HG03469 (cell line): Measurements from ENCODE around the gene PIGZ.

Experiments
- ATAC-seq: cut with Tn5 transposase; IDR thresholded peaks from one replicate; pipeline ENCODE4 v1.9.1; 2021; ENCODE audit warnings: mild to moderate bottlenecking, moderate library complexity, moderate number of reproducible peaks; ENCODE audit not compliant: unreplicated experiment

The PIGZ gene

DNA sequence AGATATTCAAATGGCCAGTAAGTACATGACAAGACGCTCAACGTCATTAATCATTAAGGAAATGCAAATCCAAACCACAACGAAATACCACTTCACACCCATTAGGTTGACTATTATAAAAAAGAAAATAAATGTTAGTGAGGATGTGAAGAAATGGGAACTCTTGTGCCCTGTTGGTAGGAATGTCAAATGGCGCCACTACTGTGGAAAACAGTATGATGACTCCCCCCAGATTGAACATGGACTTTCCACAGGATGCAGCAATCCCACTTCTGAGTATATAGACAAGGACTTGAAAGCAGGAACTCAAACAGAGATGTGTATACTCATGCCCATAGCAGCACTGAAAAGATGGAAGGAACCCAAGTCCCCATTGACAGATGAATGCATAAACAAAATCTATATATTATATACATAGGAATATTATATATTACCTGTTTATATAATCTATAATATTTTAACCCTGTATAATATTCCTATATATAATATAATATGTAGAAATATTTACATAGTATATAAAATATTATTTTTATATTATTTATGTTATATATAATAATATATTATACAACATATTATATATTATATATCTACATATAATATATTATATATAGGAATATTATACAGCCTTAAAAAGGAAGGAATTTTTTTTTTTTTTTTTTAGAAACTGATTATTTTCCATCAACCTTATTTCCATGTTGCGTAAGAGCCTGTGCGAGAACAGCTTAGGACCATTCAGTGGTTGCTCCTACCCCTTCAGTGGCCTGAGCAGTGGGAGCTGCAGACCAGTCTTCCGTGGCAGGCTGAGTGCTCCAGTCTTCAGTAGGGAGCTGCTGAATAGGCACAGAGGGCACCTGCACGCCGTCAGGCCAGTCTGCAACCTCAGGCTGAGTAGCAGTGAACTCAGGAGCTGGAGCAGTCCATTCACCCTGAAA, 17.6 kb upstream of the PIGZ start:
- ATAC-seq: no peak

DNA sequence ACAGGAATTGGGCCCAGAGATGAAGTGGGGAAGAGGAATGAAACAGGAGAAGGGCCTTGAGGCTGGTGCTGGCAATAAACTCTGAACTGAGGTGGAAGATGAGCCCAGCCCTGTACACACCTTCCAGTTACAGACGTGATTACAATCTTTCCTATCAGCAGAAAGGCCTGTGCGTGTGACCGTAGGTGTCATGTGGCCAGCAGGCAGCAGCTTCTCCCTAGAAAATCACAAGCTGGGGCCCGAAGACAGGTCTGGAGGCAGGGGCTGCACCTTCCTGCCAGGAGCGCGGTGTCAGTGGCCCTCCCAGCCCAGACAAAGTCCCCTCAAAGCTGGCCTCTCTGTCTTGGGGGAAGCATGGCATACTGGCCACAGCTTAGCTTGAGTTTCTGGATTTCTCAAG, 16.7 kb upstream of the PIGZ start:
- no peak for ATAC-seq

DNA sequence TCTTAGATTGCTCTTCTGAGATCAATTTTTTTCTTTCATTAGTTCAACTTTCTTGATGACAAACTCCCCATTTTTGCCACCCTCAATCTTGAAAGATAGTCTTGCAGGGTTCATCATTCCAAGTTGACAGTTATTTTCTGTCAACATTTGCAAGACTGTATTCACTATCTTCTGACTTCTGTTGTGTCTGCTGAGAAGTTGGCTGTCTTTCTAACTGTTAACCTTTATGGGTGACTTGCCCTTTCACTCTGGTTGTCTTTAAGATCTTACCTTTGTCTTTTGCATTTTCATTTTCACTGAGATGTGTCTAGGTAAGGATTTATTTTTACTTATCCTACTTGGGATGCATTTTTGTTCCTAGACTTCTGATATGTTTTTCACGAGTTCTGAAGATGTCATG, 14.6 kb upstream of the PIGZ start:
- no peak for ATAC-seq

DNA sequence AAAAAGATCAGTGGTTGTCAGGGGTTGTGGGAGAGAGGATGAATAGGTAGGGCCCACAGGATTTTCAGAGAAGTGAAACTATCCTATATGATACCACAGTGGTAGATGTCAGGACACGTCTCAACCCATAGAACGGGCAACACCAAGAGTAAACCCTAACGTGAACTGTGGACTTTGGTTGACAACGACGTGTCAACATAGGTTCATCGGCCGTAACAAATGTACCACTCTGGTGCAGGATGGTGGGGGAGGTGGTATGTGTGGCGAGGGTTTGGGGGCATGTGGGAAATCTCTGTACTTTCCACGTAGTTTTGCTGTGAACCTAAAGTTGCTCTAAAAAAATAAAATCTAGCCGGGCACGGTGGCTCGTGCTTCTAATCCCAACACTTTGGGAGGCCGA, 13.0 kb upstream of the PIGZ start:
- no peak for ATAC-seq

DNA sequence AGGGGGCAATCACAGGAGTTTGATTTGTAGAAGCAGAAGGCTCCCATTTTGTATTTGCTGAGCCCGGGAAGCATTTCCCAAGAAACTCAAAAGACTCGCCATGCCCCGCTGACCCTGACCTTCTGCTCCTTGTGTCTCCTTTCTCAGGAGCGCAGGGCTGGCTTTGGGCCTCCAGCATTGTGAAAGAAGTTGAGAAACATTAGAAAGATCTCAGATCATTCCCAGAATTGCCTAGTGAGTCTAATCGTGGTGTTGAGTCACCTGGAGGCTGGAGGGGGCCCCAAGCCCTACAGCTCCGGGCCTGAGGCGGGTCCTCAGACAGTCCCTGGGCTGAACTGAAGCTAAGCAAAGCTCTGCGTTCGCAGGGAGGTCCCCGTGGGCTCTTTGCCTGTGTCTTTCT, 10.9 kb upstream of the PIGZ start:
- ATAC-seq: no peak

DNA sequence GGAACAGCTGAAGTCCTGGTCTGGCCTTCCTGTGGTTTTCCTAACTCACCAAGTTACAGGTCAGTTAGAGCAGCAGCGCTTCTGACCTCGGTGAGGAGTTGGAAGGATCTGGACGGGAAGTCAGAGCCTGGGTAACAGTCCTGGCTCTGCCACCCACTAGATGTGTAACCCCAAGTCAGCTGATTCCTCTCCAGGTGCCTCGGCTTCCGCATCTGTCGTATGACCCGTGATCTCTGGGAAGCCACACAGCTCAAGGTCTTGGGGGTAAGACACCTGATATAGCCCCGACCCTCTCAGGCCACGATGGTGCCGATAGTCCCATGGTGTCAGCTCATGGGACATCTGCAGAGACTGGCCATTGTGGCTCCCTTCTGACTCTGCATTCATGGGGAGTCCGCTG, 8.3 kb upstream of the PIGZ start:
- ATAC-seq: no peak

DNA sequence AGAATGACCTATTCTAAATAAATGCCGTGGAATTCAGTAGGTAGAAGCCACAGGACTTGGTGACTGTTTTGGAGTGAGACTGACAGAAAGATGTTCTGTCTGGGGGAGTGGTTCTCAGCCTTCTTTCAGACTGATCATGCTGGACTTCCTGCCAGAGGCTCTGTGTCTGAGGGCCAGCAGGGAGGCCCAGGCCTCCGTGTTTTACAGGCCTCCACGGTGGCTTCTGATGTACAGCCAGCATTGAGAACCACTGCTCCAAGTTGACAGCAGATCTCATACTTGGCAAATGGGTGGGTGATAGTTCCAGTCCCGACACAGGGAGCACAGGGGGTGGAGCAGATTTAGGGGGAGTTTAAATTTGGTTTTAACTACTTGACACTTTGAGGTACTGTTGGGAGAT, 6.7 kb upstream of the PIGZ start:
- no peak for ATAC-seq

DNA sequence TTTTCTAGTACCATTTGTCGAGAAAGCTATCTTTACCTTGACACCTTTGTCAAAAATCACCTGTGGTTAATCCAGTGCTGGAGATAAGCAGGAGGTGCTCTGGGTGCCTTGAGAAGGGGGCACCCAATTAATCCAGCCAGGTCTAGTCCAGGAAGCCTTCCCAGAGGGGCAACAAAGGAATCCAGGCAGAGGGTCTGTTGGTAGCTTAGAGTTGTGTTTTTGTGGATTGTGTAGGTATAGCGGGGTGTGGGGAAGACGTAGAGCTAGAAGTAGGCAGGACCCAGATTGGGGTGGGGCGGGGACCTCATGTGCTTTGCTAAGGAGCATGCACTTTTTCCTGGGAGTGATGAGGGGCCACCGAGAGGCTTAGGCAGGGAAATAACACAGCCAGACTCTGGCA, 6.0 kb upstream of the PIGZ start:
- ATAC-seq: no peak

DNA sequence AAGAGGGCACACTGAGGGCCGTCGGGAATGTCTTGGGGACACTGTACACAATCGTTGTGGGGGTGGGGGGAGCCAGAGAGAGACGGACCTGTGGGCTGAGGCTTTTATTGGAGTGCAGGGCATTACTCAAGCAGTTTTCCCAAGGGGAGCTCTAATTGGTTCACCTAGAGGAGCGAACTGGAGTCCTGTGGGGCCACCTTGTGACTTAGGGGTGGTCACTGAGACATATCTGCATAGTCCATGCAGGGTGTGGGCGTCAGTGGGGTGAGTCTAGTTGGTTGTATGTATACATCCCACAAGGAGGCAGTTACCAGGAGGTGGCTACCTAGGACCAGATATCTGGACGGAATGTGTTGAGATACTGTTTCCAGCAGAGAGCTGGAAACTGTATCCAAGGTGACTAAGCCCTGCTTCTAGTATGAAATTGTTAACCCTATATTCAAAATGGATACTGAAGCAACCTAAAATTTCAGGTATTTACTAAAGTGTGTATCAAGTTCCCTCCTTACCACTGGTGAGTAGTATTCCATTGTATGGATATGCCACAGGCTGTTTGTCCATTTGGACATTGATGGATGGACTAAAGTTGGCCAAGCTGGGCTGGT, 2.6 kb upstream of the PIGZ start:
- ATAC-seq: no peak

DNA sequence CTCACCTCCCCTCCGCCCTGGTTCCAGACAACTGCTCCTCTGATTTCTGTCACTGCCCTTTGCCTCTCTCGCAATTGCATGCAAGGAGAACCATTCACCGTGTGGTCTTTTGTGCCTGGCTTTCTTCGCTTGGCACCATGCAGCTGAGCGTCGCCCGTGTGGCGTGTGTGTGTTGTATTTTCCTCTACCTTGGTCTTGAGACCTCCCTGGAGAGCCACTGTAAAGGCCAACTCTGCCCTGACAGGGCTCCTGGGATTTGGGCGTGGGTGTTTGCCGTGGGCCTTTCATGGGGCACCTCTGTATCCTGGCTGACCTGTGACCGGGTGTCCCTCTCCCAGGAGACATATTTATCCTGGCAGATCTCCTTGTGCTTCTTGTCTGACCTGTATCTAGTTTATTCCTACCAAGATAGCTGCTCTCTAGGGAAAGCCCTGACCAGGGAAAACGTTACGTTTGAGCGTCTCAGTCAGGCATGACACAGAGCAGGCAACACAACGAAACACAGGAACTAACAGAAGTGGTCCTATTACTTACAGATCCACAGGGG, 2.0 kb upstream of the PIGZ start:
- ATAC-seq: no peak

DNA sequence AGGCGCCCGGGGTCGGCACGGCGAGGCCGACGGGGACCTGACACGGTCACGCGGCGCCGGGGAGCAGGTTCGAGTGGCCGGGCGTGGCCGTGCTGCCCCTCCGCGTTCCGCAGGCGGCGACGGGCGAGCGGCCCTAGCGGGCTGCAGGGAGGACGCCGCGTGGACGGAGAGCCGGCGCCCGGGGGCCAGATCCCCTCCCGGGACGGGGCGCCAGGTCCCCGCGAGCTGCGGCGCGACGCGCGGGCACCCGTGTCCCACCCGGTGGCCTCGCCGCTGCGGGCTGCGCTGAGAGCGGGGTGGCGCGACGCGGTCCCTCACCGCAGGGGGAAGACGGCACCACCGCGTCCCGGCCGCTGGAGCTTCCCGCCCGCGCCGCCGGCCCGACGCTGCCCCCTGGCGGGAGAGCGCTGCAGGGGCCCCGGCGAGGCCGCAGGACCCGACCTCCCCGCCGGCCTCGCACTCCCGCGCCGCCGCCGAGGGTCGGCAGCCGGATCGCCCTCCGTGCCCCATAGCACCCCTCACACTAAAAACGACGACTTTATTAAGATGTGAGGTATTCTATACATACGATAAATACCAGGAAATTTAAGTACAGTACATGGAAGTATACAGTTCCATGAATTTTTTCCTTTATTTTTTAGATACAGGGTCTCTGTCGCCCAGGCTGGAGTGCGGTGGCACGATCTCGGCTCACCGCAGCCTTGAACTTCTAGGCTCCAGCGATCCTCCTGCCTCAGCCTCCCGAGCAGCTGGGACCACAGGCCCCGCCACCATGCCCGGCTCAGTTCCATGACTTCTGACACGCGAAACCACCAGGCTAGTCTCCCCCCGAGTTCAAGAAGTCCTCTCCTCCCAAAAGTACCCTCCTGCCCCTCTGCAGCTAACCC, 1.3 kb upstream of the PIGZ start:
- ATAC-seq: no peak

DNA sequence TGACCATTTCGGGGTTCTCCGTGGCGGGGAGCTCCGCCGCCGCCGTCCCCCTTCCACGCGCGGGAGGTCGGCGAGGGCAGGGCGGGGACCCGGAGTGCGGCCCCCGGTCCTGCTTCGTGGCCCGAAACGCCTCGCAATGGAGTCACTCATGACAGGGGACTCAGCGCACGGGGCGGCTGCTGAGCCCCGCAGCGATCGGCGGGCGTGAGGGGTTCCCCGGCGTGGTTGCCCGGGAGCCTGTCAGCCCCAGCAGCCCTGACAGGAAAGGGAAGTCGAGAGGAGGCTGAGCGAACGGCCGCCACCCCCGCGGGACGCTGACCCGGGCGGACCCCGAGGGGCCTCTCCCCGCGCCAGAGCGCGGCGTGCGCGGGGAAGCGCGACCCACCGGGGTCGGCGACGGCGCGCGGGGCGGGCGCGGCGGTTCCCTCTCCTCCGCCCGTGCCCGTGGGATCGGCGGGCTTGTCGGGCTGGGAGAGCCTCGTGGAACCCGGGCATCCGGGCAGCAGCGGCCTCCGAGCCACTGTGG, 564 bp upstream of the PIGZ start:
- ATAC-seq: no peak

DNA sequence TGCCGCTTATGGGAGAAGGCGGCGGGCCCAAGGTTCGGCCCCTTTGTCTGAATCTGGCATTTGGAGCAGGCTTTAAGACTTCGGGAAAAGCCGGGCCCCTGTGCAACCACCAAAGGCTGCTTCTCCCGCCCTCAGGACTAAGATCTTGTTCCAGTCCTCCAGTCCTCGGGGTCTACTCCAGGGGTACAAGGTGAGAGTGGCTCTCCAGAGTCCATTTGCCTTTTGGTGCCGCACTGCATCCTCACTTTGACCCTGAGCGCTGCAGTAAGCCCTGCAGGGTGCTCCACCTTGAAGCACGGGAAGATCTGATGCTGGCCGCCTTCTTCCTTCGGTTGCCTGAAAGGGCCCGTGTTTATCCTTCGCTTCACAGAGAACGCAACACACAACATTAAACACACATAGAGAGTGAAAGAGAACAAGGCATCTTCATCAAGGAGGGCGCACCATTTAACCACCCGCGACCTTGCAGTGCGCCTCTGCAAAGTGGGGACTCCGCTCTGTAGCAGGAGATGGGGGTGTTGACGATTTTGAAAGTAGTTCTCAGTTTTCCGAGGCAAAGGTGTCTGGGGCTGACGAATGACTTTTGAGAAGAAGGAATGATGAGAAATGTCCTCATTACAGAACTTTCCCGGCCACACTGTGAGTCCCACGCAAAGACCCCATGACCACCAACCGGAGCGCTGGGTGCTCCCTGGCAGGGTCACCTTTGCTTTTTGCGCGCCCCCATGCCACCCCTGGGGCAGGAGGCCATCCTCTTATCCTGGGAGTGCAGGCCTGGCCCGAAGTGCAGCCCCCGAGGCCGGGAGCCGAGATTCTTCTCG, 1.0 kb downstream of the PIGZ start:
- ATAC-seq: no peak

DNA sequence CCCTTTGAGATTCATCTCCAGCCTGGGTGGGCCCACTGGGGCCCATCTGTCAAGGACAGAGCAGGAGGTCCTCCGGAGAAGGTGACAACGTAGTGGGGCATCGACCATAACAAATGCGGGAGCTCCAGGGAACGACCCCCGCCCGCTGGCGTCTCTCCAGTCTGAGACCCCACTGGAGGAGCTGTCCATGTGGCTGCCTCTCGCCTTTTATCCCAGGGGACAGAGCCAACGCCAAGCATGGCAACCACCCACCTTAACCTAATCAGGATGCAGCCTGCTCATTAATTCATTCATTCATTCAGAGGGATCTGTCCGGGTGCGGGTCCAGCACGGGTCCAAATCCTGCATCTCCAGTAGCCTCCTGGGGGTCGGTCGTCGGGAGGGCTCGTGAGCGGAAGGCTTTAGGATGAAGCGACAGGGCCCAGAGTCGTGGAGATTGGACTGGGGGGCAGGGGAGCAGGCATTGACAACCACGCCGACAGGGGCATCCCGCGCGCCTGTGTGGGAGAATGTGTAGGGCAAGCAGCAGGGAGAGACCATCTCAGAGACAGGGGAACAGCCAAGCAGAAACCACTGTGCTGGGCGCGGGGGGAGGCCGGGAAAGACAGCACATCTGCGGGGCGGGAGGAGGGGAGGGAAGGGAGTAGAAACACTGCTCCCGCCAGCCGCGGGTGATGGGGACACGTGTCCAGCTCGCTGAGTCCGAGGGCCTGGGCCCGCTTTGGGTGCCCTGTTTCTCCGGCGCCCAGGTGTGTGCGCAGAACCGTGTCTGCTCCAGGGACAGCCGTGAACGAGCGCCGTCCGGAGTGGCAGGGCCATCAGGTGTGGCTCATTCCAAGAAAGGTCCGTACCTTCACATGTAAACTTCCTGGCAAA, 1.9 kb downstream of the PIGZ start:
- no peak for ATAC-seq

DNA sequence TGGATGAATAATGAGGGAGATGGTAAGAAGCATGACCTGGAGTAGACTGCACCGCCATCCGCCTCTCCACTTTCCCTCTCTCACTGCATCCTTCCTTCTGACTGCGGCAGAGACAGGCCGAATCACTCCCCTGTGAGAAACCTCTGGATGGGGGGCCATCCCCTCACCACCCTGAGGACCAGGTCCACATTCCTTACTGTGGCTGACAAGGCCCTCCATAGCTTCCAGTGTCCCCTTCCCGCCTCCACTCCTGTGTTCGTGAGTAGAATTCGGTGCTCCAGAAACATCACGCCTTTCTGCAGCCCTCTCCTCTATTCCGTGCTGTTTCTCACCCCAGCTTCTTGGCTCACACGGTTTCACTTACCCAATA, 2.8 kb downstream of the PIGZ start:
- no peak for ATAC-seq

DNA sequence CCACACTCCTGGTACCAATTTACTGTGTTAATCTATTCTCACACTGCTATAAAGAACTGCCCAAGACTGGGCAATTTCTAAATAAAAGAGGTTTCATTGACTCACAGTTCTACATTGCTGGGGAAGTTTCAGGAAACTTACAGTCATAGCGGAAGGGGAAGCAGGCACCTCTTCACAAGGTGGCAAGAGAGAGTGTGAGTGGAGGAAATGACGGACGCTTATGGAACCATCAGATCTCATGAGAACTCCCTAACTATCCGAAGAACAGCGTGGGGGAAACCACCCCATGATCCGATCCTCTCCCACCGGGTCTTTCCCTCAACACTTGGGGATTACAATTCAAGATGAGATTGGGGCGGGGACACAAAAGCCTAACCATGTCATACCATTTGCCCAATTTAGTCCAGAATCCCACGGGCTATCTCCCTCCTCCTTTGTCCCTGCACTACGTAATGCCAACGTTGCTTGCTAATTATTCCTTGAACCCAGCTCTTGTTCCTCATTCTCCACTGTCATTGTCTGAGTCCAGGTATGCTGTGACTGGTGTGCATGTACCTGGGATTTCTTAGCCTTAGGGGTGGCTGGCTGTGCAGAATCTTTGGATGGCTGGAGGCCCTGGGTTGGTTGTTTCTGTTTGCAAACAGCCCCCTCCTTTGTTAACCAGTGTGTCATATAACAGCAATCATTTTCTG, 3.4 kb downstream of the PIGZ start:
- no peak for ATAC-seq

DNA sequence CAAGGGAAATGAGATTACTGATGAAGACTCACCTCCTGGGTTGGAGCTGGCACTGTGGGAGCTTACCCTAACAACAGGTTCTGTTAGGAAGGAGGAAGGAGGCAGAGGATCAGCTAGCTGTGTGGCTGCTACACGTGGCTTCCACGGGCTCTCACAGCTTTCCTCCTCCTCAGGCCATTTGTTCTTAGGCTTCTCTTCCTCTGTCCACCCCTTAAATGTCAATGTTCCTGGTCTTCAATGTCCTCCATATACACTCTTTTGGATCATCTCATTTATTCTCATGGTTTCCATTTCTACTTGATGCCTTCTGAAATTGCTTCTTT, 5.0 kb downstream of the PIGZ start:
- ATAC-seq: no peak

DNA sequence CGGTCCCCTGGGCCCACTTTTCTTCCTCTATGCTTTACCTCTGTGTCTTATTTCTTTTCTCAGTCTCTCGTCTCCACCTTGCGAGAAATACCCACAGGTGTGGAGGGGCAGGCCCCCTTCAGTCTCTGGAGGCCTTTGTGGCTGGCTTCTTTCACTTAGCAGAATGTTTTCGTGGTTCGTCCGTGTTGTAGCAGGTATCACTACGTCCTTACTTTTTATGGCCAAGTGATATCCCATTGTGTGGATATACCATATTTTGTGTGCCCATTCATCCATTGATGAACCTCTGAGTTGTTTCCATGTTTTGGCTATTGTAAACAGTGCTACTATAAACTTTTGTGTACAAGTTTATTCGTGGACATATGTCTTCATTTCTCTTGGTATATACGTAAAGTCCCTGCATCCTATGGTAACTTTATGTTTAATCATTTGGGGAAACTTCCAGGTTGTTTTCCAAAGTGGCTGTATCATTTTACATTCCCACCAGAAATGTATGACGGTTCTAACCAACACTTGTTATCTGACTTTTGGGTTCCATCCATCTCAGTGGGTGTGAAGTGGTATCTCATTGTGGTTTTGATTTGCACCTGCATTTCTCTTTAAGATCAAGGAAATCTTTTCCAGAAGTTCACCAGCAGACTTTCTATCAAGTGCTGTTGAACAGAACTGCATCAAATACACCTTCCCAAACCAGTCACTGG, 5.6 kb downstream of the PIGZ start:
- ATAC-seq: no peak
